GM13976 (cell line): ENCODE data around the gene OTUD3.

ENCODE experiments used
- DNase-seq: peaks from one replicate; pipeline ENCODE4 v3.0.0; 2012; ENCODE audit warnings: low spot score
- CTCF ChIP-seq: IDR thresholded peaks from 2 replicates; pipeline ENCODE4 v1.5.1; 2012; ENCODE audit warnings: borderline replicate concordance, mild to moderate bottlenecking; ENCODE audit not compliant: insufficient read depth; ENCODE audit errors: extremely low read depth, missing control alignments, control extremely low read depth
- in situ Hi-C: fragments of 300-500 bp; cut with MboI; formaldehyde crosslinking; loops from one replicate; pipeline ENCODE4 v1.12.0; 2022; ENCODE audit warnings: low sequenced_read_pairs, mixed read lengths, inconsistent platforms; ENCODE audit not compliant: unreplicated experiment

OTUD3 gene

GRCh38 chr1:19954059-19954458 is 71.9 kb downstream of the OTUD3 start:
- in situ Hi-C loops: no loop called here
- DNase-seq: no peak

GRCh38 chr1:19955534-19956170 is 73.5 kb downstream of the OTUD3 start:
- in situ Hi-C loops: no loop called here

More at GRCh38 chr1:19954059-19954458, 71.9 kb downstream of the OTUD3 start:
- no peak for TF ChIP-seq CTCF

DNA sequence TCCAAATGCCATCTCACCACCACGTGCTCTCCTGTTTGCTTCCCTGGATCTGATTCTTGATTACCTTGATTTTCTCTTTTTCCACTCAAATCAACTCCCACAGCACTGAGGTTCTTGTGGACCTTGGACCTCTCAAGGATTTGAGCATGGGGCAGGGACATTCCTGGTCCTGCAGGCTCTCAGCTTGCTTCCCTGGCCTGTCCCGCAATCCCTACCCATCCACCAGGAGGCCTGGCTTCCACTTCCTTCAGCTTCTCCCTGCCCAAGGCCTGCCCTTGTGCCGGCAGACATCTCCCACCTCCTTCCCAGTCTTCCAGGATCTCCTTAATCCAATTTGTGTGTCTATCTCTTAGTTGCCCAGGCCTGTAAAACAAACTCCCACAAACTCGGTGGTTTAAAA is 75.6 kb downstream of the OTUD3 start:
- TF ChIP-seq CTCF: no peak
- DNase-seq: no peak
- in situ Hi-C loops: no loop called here

More at GRCh38 chr1:19955534-19956170, 73.5 kb downstream of the OTUD3 start:
- no peak for DNase-seq
- no peak for TF ChIP-seq CTCF

DNA sequence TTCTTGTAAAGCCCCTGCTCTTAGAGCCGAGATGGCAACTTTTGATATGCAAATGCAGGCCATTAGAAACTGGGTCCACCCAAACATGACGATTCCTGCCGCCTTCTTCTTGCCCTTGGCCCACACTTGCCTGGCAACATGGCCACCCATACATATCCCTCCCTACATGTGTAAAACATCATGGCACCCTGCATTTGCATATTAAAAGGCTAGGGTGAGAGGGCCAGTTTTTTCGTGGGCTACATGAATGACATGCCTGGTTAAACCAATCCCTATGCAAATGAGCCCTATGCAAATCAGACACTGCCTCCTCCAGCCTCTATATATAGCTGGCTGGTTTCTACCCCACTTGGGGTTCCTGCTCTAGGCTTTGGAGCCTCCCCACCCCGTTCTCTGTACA is 78.4 kb downstream of the OTUD3 start:
- in situ Hi-C loops: no loop called here

More for the DNA sequence above, 78.4 kb downstream of the OTUD3 start:
- DNase-seq: no peak
- TF ChIP-seq CTCF: no peak
